GM12865 (cell line): ENCODE measurements around the gene KIF5B.
"Not testable (repeated sequence)": the region's sequence is repeated elsewhere in the genome, so short reads cannot be mapped to it uniquely, and the experiment has no call there.

Experiments used
- DNase-seq: peaks from one replicate; pipeline ENCODE4 v3.0.0; 2010; ENCODE audit warnings: low read depth
- H3K4me3 ChIP-seq: 2 replicates; pipeline ENCODE4 v1.5.1; 2011; ENCODE audit warnings: mild to moderate bottlenecking, low read depth, low read length, control low read depth
- TF ChIP-seq, protein P1 (sequence below): IDR thresholded peaks from 2 replicates; pipeline ENCODE4 v1.5.1; 2011; ENCODE audit warnings: low read length, control low read depth, low read depth, inconsistent platforms; ENCODE audit not compliant: insufficient read depth; ENCODE audit errors: missing control alignments

The KIF5B gene

DNA sequence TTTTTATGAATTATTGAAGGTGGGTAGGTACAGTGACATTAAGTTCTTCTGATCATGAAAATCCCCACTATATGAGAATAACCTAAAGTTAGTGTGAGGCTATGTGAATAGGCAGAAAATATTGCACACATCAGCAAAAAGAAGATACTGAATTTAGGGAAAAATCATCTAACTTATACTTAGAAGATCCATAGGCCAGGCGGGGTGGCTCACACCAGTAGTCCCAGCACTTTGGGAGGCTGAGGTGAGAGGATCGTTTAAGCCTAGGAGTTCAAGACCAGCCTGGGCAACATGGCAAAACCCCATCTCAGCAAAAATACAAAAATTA is 78.1 kb downstream of the KIF5B start:
- no peak for DNase-seq
- TF ChIP-seq, protein P1, sequence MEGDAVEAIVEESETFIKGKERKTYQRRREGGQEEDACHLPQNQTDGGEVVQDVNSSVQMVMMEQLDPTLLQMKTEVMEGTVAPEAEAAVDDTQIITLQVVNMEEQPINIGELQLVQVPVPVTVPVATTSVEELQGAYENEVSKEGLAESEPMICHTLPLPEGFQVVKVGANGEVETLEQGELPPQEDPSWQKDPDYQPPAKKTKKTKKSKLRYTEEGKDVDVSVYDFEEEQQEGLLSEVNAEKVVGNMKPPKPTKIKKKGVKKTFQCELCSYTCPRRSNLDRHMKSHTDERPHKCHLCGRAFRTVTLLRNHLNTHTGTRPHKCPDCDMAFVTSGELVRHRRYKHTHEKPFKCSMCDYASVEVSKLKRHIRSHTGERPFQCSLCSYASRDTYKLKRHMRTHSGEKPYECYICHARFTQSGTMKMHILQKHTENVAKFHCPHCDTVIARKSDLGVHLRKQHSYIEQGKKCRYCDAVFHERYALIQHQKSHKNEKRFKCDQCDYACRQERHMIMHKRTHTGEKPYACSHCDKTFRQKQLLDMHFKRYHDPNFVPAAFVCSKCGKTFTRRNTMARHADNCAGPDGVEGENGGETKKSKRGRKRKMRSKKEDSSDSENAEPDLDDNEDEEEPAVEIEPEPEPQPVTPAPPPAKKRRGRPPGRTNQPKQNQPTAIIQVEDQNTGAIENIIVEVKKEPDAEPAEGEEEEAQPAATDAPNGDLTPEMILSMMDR: no peak
- no peak overlapping the region for H3K4me3 ChIP-seq

DNA sequence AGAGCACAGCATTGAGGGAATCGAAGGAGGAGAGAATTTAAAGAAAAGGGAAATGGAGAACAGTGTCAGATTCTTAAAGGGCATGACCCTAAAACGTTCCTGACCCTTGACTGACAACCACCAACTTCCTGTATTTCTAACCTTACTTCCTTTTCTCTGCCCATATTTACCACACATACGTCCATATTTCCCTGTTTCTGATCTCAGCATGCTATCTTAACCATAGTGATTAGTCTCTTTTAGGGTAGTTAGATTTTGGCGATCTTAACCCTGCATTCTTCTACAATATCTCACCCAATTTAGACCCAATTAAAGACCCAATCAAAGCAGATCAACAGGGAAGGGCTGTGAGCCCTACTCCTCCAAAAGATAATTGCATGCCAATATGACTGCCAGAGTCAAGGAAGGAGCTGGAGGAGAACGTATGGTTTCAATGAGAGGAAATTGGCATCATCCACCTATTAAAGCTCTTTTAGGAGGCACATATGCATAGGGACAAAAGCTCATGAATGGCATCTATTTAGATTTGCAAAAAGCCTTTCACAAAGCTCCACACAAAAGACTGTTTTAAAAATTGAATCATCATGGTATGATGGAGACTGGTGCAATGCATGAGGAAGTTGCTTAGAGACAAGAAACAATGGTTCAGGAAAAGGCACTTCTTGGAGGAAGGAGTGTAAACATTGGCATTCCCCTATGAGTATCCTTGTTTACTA is 78.6 kb downstream of the KIF5B start:
- DNase-seq: peak; percentile 25
- TF ChIP-seq, protein P1: no peak
- no peak overlapping the region for H3K4me3 ChIP-seq

DNA sequence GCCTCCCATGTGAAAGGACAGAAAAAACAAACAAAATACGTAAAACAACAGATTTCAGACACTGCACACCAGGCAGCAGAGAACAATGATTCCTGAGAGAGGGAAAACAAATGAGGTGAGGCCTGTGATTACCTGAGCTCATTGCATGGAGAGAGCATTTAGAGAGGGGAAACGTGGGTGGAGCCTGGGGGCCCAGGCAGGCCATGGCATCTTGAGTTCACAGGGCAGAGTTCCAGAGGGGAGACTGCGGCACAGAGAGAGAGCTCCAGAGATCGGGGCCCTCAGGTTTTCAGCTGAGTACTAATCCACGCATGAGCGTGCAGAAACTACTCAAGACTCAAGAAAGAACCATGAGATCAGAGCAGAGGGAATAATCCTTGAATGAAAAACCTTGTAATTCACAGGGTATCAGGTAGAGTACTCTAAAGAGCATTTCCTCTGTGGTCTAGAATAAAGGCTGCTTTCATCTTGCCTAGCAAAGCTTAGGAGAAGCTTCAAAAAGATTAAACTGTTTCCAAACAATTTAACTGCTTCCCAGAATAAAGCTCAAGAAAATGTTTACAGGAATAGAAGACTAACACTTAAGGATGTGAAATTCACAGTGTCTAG is 81.0 kb downstream of the KIF5B start:
- H3K4me3 ChIP-seq: no peak overlapping the region
- no peak for DNase-seq
- TF ChIP-seq, protein P1: no peak

DNA sequence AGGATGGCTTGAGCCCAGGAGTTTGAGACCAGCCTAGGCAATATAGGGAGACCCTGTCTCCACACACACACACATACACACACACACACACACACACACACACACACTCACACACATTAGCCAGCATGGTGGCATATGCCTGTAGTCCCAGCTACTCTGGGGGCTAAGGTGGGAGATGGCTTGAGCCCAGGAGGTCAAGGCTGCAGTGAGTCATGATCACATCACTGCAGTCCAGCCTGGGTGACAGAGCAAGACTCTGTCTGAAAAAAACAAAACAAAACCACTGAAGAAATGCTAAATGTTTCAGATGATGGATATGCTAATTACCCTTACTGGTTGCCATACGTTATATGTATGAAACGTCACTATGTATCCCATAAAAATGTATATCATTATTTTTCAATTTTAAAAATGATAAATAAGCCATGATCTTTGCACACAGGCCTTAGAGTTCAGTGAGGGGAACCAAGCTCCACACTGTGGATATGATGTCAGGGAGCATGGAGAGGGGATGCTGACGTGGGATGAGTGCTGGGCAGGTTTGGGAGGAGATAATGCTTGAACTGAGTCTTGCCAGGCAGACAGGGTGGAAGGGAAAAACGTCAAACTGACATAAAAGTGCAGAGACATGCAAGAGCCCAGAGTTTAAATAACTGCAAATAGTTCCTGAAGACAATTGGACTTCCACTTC is 81.6 kb downstream of the KIF5B start:
- H3K4me3 ChIP-seq: no peak overlapping the region
- no peak for DNase-seq
- TF ChIP-seq, protein P1: no peak

DNA sequence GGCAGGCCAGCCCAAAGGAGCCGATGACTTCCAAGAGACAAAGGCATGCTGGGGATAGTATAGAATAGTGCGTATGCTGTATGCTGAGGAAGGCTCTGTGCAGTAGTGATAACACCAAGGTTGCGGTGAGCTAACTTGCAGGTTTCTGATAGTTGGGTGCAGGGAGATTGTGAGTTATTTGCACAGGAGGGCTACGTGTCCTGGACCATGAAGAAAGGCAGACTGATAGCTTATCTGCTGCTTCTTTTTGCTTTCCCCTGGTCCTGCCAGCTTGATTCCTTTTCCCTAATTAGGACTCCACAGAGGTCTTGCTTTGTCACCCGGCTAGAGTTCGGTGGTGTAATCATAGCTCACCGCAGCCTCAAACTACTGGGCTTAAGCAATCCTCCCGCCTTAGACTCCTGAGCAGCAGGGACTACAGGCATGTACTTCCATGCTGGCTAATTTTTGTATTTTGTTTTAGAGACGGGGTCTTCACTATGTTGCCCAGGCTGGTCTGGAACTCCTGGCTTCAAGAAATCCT is 83.6 kb downstream of the KIF5B start:
- TF ChIP-seq, protein P1: no peak
- H3K4me3 ChIP-seq: no peak overlapping the region
- DNase-seq: no peak

DNA sequence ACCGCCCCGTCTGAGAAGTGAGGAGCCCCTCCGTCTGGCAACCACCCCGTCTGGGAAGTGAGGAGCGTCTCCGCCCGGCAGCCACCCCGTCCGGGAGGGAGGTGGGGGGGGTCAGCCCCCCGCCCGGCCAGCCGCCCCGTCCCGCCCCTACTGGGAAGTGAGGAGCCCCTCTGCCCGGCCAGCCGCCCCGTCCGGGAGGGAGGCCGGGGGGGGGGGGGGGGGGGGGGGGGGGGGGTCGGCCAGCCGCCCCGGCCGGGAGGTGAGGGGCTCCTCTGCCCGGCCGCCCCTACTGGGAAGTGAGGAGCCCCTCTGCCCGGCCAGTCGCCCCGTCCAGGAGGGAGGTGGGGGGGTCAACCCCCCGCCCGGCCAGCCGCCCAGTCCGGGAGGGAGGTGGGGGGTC is 86.4 kb downstream of the KIF5B start:
- not testable (repeated sequence) for H3K4me3 ChIP-seq
- DNase-seq: peak; percentile 9

DNA sequence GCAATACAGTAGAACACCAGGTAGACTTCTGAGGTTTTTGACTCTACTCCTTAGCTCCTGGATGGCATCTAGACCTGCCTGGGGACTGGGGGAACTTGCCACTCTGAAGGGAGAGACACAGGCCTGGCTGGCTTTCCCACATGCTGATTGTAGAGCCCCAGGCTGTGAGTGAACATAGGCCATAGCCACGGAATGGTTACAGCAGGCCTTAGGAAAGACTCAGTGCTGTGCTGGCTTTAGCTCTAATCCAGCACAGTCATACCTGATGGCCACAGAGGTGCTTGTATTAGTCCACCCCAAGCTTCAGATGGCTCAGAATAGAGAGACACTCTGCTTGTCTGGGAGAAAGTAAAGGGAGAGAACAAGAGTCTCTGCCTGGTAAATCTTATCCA is 92.6 kb downstream of the KIF5B start:
- TF ChIP-seq, protein P1: no peak
- H3K4me3 ChIP-seq: no peak overlapping the region
- DNase-seq: no peak
